ENCODE results near the gene GALNT2.

GALNT2 gene

DNA sequence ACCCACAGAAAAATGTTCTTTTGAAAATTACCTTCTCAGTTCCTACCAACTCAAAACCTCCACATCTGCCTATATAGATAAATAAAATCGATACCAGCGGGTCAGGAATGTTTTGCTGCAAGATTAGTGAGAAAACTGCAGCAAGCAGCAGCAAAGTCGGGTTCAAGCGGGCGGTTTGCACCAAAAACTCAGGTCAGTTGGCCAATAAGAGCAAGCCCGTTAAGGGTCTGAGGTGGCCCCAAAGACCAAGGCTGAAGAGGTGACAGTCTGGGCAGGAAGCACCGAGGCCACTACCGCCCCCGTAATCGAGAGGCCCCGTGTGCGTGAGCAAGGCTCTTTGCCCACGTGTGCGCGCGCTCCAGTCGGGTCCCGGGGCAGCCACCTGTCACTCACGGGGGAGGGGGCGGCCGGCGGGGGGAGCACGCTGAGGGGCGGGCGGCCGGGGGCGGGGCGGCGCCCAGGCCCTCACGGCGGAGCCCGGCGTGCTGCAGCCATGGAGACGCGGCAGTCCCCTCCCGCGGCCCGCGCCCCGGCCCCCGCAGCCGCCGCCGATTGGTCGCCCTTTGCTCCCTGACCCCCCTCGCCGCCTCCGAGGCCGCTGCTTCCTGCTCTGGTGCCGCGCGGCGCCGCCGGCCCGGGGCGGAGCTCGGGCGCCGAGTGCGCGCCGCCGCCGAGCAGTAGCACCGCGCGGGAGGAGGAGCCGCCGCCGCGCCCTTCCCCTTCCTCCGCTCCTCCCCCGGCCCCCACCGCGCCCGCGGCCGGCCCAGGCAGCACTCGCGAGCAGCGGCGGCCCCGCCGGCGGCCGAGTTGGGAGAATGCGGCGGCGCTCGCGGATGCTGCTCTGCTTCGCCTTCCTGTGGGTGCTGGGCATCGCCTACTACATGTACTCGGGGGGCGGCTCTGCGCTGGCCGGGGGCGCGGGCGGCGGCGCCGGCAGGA lies at the start of gene GALNT2:
TSS of gene GALNT2 (plus strand) at position 773 of the 939 bp plus-strand sequence. CDS start at position 816, 43 bp downstream.
- Histone ChIP-seq H3K36me3 (ENCODE audit: control insufficient read depth in 1 of 2, insufficient read depth in 2 of 2, low read length in 2 of 2) (no peaks in the 10 kb centered on the region), H3K4me3 (ENCODE audit: low read depth in 1 of 2, low read length in 2 of 2) (peak within 1 kb of the TSS; percentile 87 to 89), H3K27ac (ENCODE audit: low read length) (peak within 1 kb of the TSS; percentile 76), H3K9me3 (ENCODE audit: control insufficient read depth in 1 of 2, low read length in 2 of 2) (peaks cover 0 to 3% of the 10 kb centered on the region in 2 donors), H3K27me3 (ENCODE audit: low read depth, low read length) (no peaks in the 10 kb centered on the region), H3K4me1 (ENCODE audit: control insufficient read depth in 1 of 2, insufficient read depth in 2 of 2, low read length in 2 of 2) (peaks cover 10 to 20% of the 10 kb centered on the region in 2 donors)

DNA sequence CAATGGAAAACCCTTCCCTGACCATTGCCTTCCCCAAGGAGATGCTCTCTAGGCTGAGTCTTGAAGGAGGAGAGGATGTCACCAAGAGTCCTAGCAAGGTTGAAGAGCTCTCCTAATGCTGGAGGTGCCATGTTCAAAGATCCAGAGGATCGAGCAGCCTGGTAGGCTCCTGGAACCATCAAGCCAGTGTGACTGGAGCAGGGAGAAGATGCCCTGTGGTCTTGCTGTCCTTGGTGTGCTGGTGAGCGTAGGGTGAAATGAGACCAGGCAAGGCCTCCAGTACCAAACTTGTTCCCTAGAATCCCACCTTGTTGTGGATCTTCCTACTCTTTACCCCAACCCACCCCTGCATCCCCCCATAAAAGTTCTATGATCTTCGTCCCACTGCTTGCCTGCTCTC lies 46.6 kb upstream of the GALNT2 start:
- Histone ChIP-seq H3K27me3 (ENCODE audit: low read depth, low read length) (no peaks in the 10 kb centered on the region), H3K4me3 (ENCODE audit: low read depth in 1 of 2, low read length in 2 of 2) (no peak overlapping the region), H3K9me3 (ENCODE audit: control insufficient read depth in 1 of 2, low read length in 2 of 2) (no peaks in the 10 kb centered on the region), H3K27ac (ENCODE audit: low read length) (no peak overlapping the region), H3K4me1 (ENCODE audit: control insufficient read depth in 1 of 2, insufficient read depth in 2 of 2, low read length in 2 of 2) (no peaks in the 10 kb centered on the region), H3K36me3 (ENCODE audit: control insufficient read depth in 1 of 2, insufficient read depth in 2 of 2, low read length in 2 of 2) (no peaks in the 10 kb centered on the region)

DNA sequence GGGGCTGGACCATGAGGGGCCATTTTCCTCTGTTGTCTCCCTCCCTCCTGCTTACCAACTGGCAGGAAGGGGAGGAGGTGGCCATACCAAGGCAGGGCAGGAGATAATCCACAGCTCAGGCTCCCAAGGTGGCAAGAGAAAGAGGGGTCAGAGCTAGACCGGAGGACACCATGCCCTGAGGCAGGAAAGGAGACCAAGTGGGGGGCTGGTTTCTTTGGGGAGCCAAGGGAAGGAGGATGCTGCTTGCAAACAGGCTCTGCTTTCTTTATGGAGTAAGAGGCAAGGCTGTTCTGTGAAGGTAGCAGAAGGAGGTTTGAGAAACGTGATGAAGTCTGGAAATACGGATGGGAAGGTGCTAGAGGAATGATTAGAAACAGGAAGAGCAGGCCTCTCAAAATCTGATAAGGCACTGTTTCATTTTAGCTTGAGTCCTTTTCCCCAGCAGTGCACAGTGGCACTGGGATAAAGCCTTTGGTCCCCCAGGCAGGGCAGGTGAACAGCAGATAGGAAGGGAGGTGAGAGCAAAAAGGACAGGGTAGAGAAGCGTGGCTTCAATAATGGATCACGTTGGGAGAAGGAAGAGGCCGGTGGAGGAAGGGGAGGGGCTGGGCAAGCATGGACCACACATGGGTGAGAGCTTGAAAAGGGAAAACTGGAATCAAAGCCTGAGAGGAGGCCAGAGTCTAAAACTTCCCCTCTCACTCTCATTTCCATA lies 44.2 kb upstream of the GALNT2 start:
- Histone ChIP-seq H3K27me3 (ENCODE audit: low read depth, low read length) (no peaks in the 10 kb centered on the region), H3K9me3 (ENCODE audit: control insufficient read depth in 1 of 2, low read length in 2 of 2) (peaks cover 0 to 9% of the 10 kb centered on the region in 2 donors), H3K27ac (ENCODE audit: low read length) (no peak overlapping the region), H3K36me3 (ENCODE audit: control insufficient read depth in 1 of 2, insufficient read depth in 2 of 2, low read length in 2 of 2) (no peaks in the 10 kb centered on the region), H3K4me1 (ENCODE audit: control insufficient read depth in 1 of 2, insufficient read depth in 2 of 2, low read length in 2 of 2) (no peaks in the 10 kb centered on the region), H3K4me3 (ENCODE audit: low read depth in 1 of 2, low read length in 2 of 2) (no peak overlapping the region)

DNA sequence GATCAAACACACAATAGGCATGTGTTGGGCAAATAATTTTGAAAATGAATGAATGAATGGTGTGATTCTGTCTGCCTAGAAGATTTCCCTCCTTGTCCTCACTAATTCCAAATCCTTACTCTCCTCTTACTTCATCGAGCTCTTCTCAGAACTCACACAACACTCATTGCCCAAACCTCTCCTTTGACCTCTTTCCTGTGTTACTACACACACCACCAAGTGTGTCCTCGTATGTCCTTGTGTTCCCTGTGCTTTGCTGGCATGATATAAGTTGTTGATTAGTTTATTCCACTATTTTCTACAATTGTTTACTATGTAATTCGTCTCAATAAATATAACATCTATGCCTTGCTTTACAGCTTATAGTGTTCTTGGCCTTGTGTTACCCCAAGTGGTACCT lies 41.4 kb upstream of the GALNT2 start:
- Histone ChIP-seq H3K4me3 (ENCODE audit: low read depth in 1 of 2, low read length in 2 of 2) (no peak overlapping the region), H3K27ac (ENCODE audit: low read length) (no peak overlapping the region), H3K36me3 (ENCODE audit: control insufficient read depth in 1 of 2, insufficient read depth in 2 of 2, low read length in 2 of 2) (no peaks in the 10 kb centered on the region), H3K9me3 (ENCODE audit: control insufficient read depth in 1 of 2, low read length in 2 of 2) (peaks cover 0 to 9% of the 10 kb centered on the region in 2 donors), H3K4me1 (ENCODE audit: control insufficient read depth in 1 of 2, insufficient read depth in 2 of 2, low read length in 2 of 2) (no peaks in the 10 kb centered on the region), H3K27me3 (ENCODE audit: low read depth, low read length) (no peaks in the 10 kb centered on the region)

DNA sequence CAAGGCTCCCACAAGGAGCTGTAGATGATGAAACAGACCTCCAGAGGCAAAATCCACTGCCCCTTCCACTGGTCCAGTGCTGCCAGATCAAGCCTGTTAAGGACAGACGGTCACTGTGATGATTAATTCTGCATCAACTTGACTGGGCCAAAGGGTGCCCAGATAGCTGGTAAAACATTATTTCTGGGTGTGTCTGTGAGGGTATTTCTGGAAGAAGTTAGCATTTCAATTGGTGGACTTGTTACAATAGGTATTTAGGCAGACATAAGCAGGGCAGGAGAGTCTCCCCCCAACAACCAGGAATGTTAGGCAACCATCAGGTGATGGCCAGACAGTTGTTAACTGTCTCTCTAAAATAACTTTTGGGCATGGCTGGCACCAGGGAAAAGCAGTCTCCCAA lies 40.9 kb upstream of the GALNT2 start:
- H3K27ac ChIP-seq (ENCODE audit: low read length): no peak overlapping the region
- H3K4me1 ChIP-seq (ENCODE audit: control insufficient read depth in 1 of 2, insufficient read depth in 2 of 2, low read length in 2 of 2): no peaks in the 10 kb centered on the region
- H3K36me3 ChIP-seq (ENCODE audit: control insufficient read depth in 1 of 2, insufficient read depth in 2 of 2, low read length in 2 of 2): no peaks in the 10 kb centered on the region
- H3K9me3 ChIP-seq (ENCODE audit: control insufficient read depth in 1 of 2, low read length in 2 of 2): peaks cover 0 to 9% of the 10 kb centered on the region in 2 donors
- no peak overlapping the region for H3K4me3 ChIP-seq (ENCODE audit: low read depth in 1 of 2, low read length in 2 of 2)
- H3K27me3 ChIP-seq (ENCODE audit: low read depth, low read length): no peaks in the 10 kb centered on the region

DNA sequence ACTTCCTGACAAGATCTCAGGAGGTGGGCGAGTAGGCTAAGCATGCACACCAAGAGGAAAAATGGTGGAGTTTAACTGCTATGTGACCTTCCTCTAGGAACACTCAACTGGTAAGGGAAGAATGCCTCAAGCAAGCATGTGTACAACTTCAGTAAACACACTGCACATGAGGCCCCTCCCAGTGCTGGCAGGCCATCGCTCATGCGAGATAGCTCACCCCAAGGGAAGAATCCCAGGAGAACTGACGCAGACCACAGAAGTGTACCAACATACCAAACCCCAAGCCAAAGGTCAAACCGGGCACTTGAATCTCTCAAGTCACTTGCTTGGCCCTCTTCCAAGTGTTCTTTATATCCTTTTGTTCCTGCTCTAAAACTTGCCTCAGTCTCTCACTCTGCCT lies 40.5 kb upstream of the GALNT2 start:
- Histone ChIP-seq H3K27me3 (ENCODE audit: low read depth, low read length) (no peaks in the 10 kb centered on the region), H3K27ac (ENCODE audit: low read length) (no peak overlapping the region), H3K4me3 (ENCODE audit: low read depth in 1 of 2, low read length in 2 of 2) (no peak overlapping the region)

DNA sequence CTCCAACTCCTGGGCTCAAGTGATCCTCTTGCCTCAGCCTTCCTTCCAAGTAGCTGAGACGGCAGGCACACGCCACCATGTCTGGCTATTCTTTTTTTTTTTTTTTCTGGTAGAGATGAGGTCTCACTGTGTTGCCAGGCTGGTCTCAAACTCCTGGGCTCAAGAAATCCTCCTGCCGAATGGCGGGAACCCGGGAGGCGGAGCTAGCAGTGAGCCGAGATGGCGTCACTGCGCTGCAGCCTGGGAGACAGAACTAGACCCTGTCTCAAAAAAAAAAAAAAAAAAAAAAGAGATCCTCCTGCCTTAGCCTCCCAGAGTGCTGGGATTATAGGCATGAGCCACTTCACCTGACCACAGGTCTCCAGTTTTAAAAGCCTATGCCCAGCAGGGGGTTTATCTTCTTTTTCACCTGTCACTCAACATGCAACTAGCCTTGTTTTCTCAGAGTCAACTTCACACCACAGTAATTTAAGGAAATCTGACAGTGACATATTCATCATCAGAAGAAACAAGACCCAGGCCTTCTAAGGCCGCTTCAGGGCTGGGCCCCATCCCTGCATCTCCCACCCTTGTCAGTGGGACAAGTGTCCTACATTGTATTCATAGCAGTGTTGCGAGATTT lies 38.3 kb upstream of the GALNT2 start:
- H3K4me1 ChIP-seq (ENCODE audit: control insufficient read depth in 1 of 2, insufficient read depth in 2 of 2, low read length in 2 of 2): no peaks in the 10 kb centered on the region
- peaks cover 0 to 9% of the 10 kb centered on the region in 2 donors for H3K9me3 ChIP-seq (ENCODE audit: control insufficient read depth in 1 of 2, low read length in 2 of 2)
- no peaks in the 10 kb centered on the region for H3K27me3 ChIP-seq (ENCODE audit: low read depth, low read length)
- no peak overlapping the region for H3K4me3 ChIP-seq (ENCODE audit: low read depth in 1 of 2, low read length in 2 of 2)
- no peak overlapping the region for H3K27ac ChIP-seq (ENCODE audit: low read length)
- no peaks in the 10 kb centered on the region for H3K36me3 ChIP-seq (ENCODE audit: control insufficient read depth in 1 of 2, insufficient read depth in 2 of 2, low read length in 2 of 2)

More for the DNA sequence above, 40.5 kb upstream of the GALNT2 start:
- Histone ChIP-seq H3K4me1 (ENCODE audit: control insufficient read depth in 1 of 2, insufficient read depth in 2 of 2, low read length in 2 of 2) (no peaks in the 10 kb centered on the region), H3K9me3 (ENCODE audit: control insufficient read depth in 1 of 2, low read length in 2 of 2) (peaks cover 0 to 9% of the 10 kb centered on the region in 2 donors), H3K36me3 (ENCODE audit: control insufficient read depth in 1 of 2, insufficient read depth in 2 of 2, low read length in 2 of 2) (no peaks in the 10 kb centered on the region)

DNA sequence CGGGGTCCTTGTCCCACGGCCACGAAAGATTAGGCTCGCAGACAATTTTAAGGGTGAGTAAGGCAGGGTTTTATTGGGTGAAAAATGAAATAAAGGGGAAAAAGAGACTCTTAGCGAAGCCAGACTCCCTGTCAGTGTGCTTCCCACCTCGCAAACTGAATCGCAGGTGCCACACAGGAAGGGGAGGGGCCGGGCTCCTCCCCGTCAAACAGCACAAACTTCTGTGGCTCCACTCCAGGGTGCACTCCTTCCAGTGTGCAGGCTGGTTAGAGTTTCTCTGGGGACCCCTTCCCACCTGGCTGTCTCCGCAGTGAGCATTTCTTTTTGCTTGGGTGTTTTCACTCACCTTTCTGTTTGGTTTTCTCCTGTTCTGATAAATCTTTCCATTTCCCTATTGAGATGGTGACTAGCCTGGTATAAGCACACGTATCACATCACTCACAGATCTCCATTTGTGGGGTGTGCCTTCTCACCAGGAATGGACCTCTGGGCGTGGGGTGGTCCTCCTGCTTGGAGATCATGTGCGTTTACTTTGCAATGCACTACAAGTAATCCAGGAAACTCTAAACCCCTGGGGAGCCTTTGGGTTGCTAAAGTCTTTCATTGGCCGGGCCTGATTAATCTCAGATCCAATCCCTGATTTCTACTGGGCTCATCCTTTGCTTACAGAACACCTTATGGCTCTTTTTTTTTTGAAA lies 37.6 kb upstream of the GALNT2 start:
- H3K4me1 ChIP-seq (ENCODE audit: control insufficient read depth in 1 of 2, insufficient read depth in 2 of 2, low read length in 2 of 2): no peaks in the 10 kb centered on the region
- no peaks in the 10 kb centered on the region for H3K36me3 ChIP-seq (ENCODE audit: control insufficient read depth in 1 of 2, insufficient read depth in 2 of 2, low read length in 2 of 2)
- no peak overlapping the region for H3K4me3 ChIP-seq (ENCODE audit: low read depth in 1 of 2, low read length in 2 of 2)
- no peaks in the 10 kb centered on the region for H3K27me3 ChIP-seq (ENCODE audit: low read depth, low read length)
- peaks cover 0 to 9% of the 10 kb centered on the region in 2 donors for H3K9me3 ChIP-seq (ENCODE audit: control insufficient read depth in 1 of 2, low read length in 2 of 2)
- no peak overlapping the region for H3K27ac ChIP-seq (ENCODE audit: low read length)

DNA sequence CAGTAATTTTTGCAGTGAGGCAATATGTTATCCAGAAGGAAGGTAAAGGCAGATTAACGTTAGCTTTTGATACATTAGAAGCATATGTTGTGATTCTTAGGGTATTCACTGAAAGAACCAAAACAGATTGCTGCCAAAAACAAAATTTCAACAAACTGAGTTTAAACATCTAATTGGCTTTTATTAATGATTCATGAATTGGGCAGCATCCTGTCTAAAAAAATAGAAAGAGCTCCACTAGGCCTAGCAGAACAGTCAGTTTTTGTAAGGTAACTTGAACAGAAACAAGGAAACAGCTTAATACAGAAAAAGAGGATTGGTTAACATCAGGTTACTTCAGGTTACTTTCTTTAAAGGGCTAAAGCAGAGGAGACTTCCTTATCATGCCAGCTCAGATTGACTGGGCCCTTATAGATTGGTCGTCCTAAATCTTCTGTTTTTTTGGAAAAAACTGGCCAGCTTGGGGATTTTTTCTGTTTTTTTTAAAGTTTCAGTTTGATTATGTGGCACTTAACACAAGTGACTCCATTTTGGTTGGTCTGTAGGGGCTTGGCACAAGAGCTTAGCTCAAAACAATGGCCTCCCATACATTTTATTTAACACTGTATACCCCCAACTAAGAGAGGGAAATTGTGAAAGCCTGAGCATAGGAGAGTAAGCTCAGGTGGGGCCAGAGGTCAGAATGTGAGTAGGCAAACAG lies 36.8 kb upstream of the GALNT2 start:
- no peak overlapping the region for H3K4me3 ChIP-seq (ENCODE audit: low read depth in 1 of 2, low read length in 2 of 2)
- H3K4me1 ChIP-seq (ENCODE audit: control insufficient read depth in 1 of 2, insufficient read depth in 2 of 2, low read length in 2 of 2): no peaks in the 10 kb centered on the region
- no peaks in the 10 kb centered on the region for H3K27me3 ChIP-seq (ENCODE audit: low read depth, low read length)
- peaks cover 0 to 9% of the 10 kb centered on the region in 2 donors for H3K9me3 ChIP-seq (ENCODE audit: control insufficient read depth in 1 of 2, low read length in 2 of 2)
- no peak overlapping the region for H3K27ac ChIP-seq (ENCODE audit: low read length)
- H3K36me3 ChIP-seq (ENCODE audit: control insufficient read depth in 1 of 2, insufficient read depth in 2 of 2, low read length in 2 of 2): no peaks in the 10 kb centered on the region

DNA sequence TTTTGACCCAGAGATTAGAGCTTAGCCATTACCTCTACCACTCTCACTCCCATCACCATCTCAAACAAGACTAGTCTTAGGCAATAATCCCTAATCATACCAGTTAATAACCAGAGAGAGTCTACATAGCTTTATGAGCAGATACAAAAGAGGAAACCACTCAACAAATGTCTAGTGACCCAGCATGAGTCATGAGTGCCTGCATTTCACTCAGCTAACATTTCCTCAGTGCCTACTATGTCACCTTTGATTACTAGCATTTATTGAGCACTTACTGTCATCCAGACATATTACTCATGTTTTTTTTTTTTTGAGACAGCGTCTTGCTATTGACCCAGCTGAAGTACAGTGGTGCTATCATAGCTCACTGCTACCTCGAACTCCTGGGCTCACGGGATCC lies 35.9 kb upstream of the GALNT2 start:
- Histone ChIP-seq H3K4me3 (ENCODE audit: low read depth in 1 of 2, low read length in 2 of 2) (no peak overlapping the region), H3K27ac (ENCODE audit: low read length) (no peak overlapping the region), H3K36me3 (ENCODE audit: control insufficient read depth in 1 of 2, insufficient read depth in 2 of 2, low read length in 2 of 2) (no peaks in the 10 kb centered on the region), H3K4me1 (ENCODE audit: control insufficient read depth in 1 of 2, insufficient read depth in 2 of 2, low read length in 2 of 2) (no peaks in the 10 kb centered on the region), H3K9me3 (ENCODE audit: control insufficient read depth in 1 of 2, low read length in 2 of 2) (peaks cover 0 to 12% of the 10 kb centered on the region in 2 donors), H3K27me3 (ENCODE audit: low read depth, low read length) (no peaks in the 10 kb centered on the region)

All from muscle layer of duodenum (tissue), 2 donors.